ENCODE data around the gene ARHGEF38.
A peak's percentile ranks its signal among the peaks of the same experiment; 100 is the strongest.

The ARHGEF38 gene

GRCh38 chr4:105586638-105587328 is 34.4 kb downstream of the ARHGEF38 start:
- no peak for FAIRE-seq
- TF ChIP-seq PAX5 (IDR thresholded peaks at IDR 0.05; ENCODE audit: insufficient read depth, low read length, severe bottlenecking) (no peak), POLR2AphosphoS5 (IDR thresholded peaks at IDR 0.05; ENCODE audit: low read depth, low read length) (no peak), SPI1 (IDR thresholded peaks at IDR 0.05; ENCODE audit: low read depth, low read length) (0 out of 2 replicates have a peak, but pooled peaks have one; percentile 11)

GRCh38 chr4:105587841-105588240 is 35.4 kb downstream of the ARHGEF38 start:
- no peak for FAIRE-seq

More at GRCh38 chr4:105586638-105587328, 34.4 kb downstream of the ARHGEF38 start:
- no peak for DNase-seq (ENCODE audit: insufficient read length, low spot score)

GRCh38 chr4:105588252-105588651 is 35.8 kb downstream of the ARHGEF38 start:
- FAIRE-seq, result no peak
- TF ChIP-seq PAX5 (IDR thresholded peaks at IDR 0.05; ENCODE audit: insufficient read depth, low read length, severe bottlenecking) (no peak), POLR2A (IDR thresholded peaks at IDR 0.05; ENCODE audit: low read depth, low read length) (no peak), POLR2AphosphoS5 (IDR thresholded peaks at IDR 0.05; ENCODE audit: low read depth, low read length) (no peak), SPI1 (IDR thresholded peaks at IDR 0.05; ENCODE audit: low read depth, low read length) (no peak), TAF1 (IDR thresholded peaks at IDR 0.05; ENCODE audit: low read depth, low read length) (no peak), POU2F2 (IDR thresholded peaks at IDR 0.05; ENCODE audit: low read depth, low read length) (no peak)
- no peak for DNase-seq (ENCODE audit: insufficient read length, low spot score)

More at GRCh38 chr4:105587841-105588240, 35.4 kb downstream of the ARHGEF38 start:
- no peak for TF ChIP-seq POLR2AphosphoS5 (IDR thresholded peaks at IDR 0.05; ENCODE audit: low read depth, low read length)
- TF ChIP-seq TAF1 (IDR thresholded peaks at IDR 0.05; ENCODE audit: low read depth, low read length), result no peak
- TF ChIP-seq PAX5 (IDR thresholded peaks at IDR 0.05; ENCODE audit: insufficient read depth, low read length, severe bottlenecking), result no peak
- no peak for TF ChIP-seq SPI1 (IDR thresholded peaks at IDR 0.05; ENCODE audit: low read depth, low read length)
- TF ChIP-seq POU2F2 (IDR thresholded peaks at IDR 0.05; ENCODE audit: low read depth, low read length), result no peak
- no peak for TF ChIP-seq POLR2A (IDR thresholded peaks at IDR 0.05; ENCODE audit: low read depth, low read length)
- no peak for DNase-seq (ENCODE audit: insufficient read length, low spot score)

GRCh38 chr4:105591573-105591972 is 39.2 kb downstream of the ARHGEF38 start:
- DNase-seq (ENCODE audit: insufficient read length, low spot score) (no peak), FAIRE-seq (no peak)
- TF ChIP-seq POLR2A (IDR thresholded peaks at IDR 0.05; ENCODE audit: low read depth, low read length) (no peak), TAF1 (IDR thresholded peaks at IDR 0.05; ENCODE audit: low read depth, low read length) (no peak), PAX5 (IDR thresholded peaks at IDR 0.05; ENCODE audit: insufficient read depth, low read length, severe bottlenecking) (no peak), POU2F2 (IDR thresholded peaks at IDR 0.05; ENCODE audit: low read depth, low read length) (no peak), SPI1 (IDR thresholded peaks at IDR 0.05; ENCODE audit: low read depth, low read length) (no peak), POLR2AphosphoS5 (IDR thresholded peaks at IDR 0.05; ENCODE audit: low read depth, low read length) (no peak)

GRCh38 chr4:105594099-105595010 is 41.9 kb downstream of the ARHGEF38 start:
- peak; percentile 84 for FAIRE-seq

GRCh38 chr4:105596684-105597083 is 44.3 kb downstream of the ARHGEF38 start:
- FAIRE-seq (no peak), DNase-seq (ENCODE audit: insufficient read length, low spot score) (no peak)
- TF ChIP-seq TAF1 (IDR thresholded peaks at IDR 0.05; ENCODE audit: low read depth, low read length) (no peak), POLR2AphosphoS5 (IDR thresholded peaks at IDR 0.05; ENCODE audit: low read depth, low read length) (no peak), POLR2A (IDR thresholded peaks at IDR 0.05; ENCODE audit: low read depth, low read length) (no peak), SPI1 (IDR thresholded peaks at IDR 0.05; ENCODE audit: low read depth, low read length) (no peak), POU2F2 (IDR thresholded peaks at IDR 0.05; ENCODE audit: low read depth, low read length) (no peak), PAX5 (IDR thresholded peaks at IDR 0.05; ENCODE audit: insufficient read depth, low read length, severe bottlenecking) (no peak)

More at GRCh38 chr4:105594099-105595010, 41.9 kb downstream of the ARHGEF38 start:
- no peak for TF ChIP-seq POLR2A (IDR thresholded peaks at IDR 0.05; ENCODE audit: low read depth, low read length)
- TF ChIP-seq SPI1 (IDR thresholded peaks at IDR 0.05; ENCODE audit: low read depth, low read length), result peak; percentile 97
- DNase-seq (ENCODE audit: insufficient read length, low spot score), result no peak

- no peak for DNase-seq (ENCODE audit: insufficient read length, low spot score)
- TF ChIP-seq SPI1 (IDR thresholded peaks at IDR 0.05; ENCODE audit: low read depth, low read length) (no peak), POLR2A (IDR thresholded peaks at IDR 0.05; ENCODE audit: low read depth, low read length) (no peak), PAX5 (IDR thresholded peaks at IDR 0.05; ENCODE audit: insufficient read depth, low read length, severe bottlenecking) (no peak), POU2F2 (IDR thresholded peaks at IDR 0.05; ENCODE audit: low read depth, low read length) (no peak), TAF1 (IDR thresholded peaks at IDR 0.05; ENCODE audit: low read depth, low read length) (no peak), POLR2AphosphoS5 (IDR thresholded peaks at IDR 0.05; ENCODE audit: low read depth, low read length) (no peak)
- no peak for FAIRE-seq
These were observed 45.6 kb downstream of the ARHGEF38 start for GRCh38 chr4:105598052-105598451.

GRCh38 chr4:105598787-105599186 is 46.4 kb downstream of the ARHGEF38 start:
- FAIRE-seq, result peak; percentile 47
- TF ChIP-seq TAF1 (IDR thresholded peaks at IDR 0.05; ENCODE audit: low read depth, low read length), result no peak
- TF ChIP-seq POU2F2 (IDR thresholded peaks at IDR 0.05; ENCODE audit: low read depth, low read length), result no peak
- no peak for TF ChIP-seq SPI1 (IDR thresholded peaks at IDR 0.05; ENCODE audit: low read depth, low read length)
- TF ChIP-seq PAX5 (IDR thresholded peaks at IDR 0.05; ENCODE audit: insufficient read depth, low read length, severe bottlenecking), result no peak
- TF ChIP-seq POLR2AphosphoS5 (IDR thresholded peaks at IDR 0.05; ENCODE audit: low read depth, low read length), result no peak
- no peak for TF ChIP-seq POLR2A (IDR thresholded peaks at IDR 0.05; ENCODE audit: low read depth, low read length)
- no peak for DNase-seq (ENCODE audit: insufficient read length, low spot score)

- FAIRE-seq, result no peak
These were observed 47.1 kb downstream of the ARHGEF38 start for GRCh38 chr4:105599482-105599881.

More at GRCh38 chr4:105599482-105599881, 47.1 kb downstream of the ARHGEF38 start:
- no peak for TF ChIP-seq POLR2A (IDR thresholded peaks at IDR 0.05; ENCODE audit: low read depth, low read length)
- DNase-seq (ENCODE audit: insufficient read length, low spot score), result no peak

All from GM12891 (cell line).